ENCODE data around the gene CSH1.

Gene CSH1

DNA sequence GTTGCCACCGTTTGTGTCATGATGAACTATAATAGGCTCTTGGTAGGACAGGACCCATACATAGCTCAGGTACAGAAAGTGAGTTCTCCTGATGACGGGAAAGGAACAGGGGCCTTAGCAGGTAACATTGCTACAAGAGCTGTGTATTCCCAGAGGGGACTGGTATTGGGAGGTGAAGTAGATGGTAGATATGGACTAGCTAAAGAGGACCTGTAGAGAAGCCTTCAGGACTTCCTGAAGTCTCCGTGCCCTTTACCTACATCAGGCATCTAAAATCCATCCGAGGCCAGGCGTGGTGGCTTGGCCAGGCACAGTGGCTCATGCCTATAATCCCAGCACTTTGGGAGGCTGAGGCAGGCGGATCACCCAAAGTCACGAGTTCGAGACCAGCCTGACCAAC lies 41.2 kb downstream of the CSH1 start:
- DNase-seq = no peak

- no peak for DNase-seq
Observed at GRCh38 chr17:63854709-63855108, 41.7 kb downstream of the CSH1 start.

GRCh38 chr17:63853260-63853659 lies 43.1 kb downstream of the CSH1 start:
- no peak for DNase-seq

DNA sequence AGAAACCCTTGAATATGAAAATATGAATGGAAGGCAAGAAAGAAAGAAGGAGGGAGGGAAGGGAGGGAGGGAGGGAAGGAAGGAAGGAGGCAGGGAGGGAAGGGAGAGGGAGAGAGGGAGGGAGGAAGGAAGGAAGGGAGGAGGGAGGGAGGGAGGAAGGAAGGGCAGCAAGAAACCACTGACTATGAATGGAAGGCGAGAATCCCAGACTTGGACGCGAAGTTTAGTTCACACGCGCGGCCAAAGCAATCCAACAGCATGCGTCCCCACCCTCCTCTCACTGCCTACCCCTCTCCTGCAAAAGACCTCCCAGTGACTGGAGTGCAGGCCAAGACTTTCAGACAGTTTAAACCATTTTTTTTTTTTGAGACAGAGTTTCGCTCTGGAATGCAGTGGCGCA lies 46.0 kb downstream of the CSH1 start:
- no peak for DNase-seq

DNA sequence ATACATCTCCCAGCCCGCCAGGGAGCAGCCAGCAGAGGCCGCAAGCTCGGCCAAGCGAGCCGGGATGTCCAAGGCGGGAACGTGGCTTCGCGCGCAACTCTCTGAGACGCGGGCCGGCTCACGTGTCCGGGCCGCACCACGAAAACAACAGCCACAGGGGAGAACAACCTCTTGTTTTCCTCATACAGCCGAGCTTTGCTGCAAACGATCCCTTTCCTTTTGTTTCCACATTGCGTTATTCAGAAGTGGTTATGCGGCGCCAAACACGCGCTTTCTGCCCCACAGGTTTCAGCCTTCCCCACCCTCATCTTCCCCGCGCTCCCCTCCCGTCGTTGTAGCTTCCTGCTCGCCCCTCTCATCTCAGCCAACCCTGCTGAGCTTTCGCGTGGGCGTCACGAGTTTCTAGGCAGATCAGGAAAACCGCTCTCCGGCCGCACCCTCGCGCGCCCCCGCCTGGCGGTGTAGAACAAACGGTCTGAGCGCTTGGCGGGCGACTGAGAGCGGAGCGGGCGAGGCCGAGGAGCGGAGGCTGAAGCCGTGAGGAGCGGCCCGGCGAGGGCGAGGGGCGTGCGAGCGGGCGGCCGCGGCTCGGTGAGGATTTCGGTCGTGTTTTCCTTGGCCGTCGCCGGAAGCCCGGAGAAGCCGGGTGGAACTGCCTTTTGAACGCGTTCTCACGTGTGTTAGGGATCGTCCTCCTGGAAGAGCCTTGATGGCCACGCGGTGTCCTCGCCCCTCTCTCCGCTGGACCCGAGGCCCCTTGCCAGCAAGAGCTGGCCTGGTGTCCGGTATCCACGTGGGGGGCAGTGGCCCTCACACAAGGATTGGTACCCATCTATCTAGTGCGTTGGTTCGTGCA lies 47.3 kb downstream of the CSH1 start:
- no peak for DNase-seq

DNA sequence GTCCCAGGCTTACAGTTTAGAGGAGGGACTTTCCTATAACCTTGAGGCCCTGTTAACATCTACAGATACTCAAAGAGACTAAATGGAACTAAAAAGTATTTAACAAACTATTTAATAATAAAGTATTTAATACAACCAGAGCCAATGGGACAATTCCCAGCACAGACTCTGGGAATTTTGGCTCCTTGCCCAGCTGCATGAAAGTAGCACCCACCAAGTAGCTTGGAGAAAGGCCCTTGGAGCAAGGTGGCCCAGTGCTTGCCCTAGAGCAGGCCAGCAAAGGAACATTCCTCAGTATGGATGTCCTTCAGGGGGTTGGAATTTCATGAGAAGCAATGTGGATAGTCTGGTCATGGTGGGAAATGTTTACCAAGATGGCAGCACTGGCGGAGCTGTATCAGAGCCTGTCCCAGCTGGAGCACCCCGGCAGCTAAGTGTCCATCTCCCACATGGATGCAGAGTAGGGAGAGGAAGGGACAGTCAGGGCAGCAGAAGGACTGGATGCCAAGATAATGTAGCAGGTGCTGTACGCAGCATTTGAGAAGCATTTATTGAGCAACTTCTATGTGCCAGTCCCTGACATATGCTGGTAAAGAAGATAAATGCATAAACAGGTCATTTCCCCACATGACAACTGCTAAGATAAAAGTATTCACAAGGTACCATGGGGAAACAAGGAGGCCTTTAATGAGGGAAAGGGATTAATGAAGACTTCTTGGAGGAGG lies 48.7 kb downstream of the CSH1 start:
- DNase-seq = no peak

GRCh38 chr17:63845509-63845908 lies 50.9 kb downstream of the CSH1 start:
- DNase-seq = no peak
